ENCODE results near the gene NIPA2. TPM values are rescaled to one million over a fixed set of nuclear protein-coding genes. Genes with fewer than 3 reads are reported as not detected.

Gene NIPA2
- total and polyA plus RNA-seq, 2 of the 8 experiments (the other 6 are each of a cell fraction or from before 2014, with no cell fraction given), result 38.5 to 81.7 TPM

- WGBS, 2 experiments (ENCODE audit: extremely low coverage in 1 of 2, insufficient coverage in 1 of 2, insufficient read length in 1 of 2, insufficient replicate concordance in 2 of 2, low coverage in 1 of 2, low lambda C conversion rate in 2 of 2, missing lambda C conversion rate in 1 of 2), result 95% methylated on average over 6 of the region's 6 CpGs; no CpG with 5 or more reads in 1 of the 2 experiments
- no peak overlapping the region for H3K18ac ChIP-seq (ENCODE audit: extremely low read depth, low read length)
- no peak overlapping the region for H2AK5ac ChIP-seq (ENCODE audit: low read depth, low read length)
- H4K5ac ChIP-seq (ENCODE audit: insufficient read length, low read depth, low read length), result no peak overlapping the region
- H3K27me3 ChIP-seq (replicated peaks in 1 of 4; ENCODE audit: control insufficient read depth in 3 of 4, extremely low read depth in 1 of 4, insufficient read depth in 3 of 4, low read length in 3 of 4), result no peaks in the 10 kb centered on the region
- H3K4me1 ChIP-seq (replicated peaks in 1 of 4; ENCODE audit: control insufficient read depth in 3 of 4, insufficient read depth in 4 of 4, low read length in 3 of 4), result peaks cover 0 to 3% (median 0%) of the 10 kb centered on the region in 4 experiments; a peak in 1 of 7 replicates
- no peak overlapping the region for H2AFZ ChIP-seq (ENCODE audit: low read length)
- H3K56ac ChIP-seq (replicated peaks; ENCODE audit: insufficient read length, low read depth, low read length), result no peak overlapping the region
- H3K9me3 ChIP-seq (ENCODE audit: insufficient read depth in 2 of 2, low read depth in 1 of 2, low read length in 1 of 2), result no peaks in the 10 kb centered on the region
- H3K23me2 ChIP-seq (ENCODE audit: low read depth, low read length), result no peaks in the 10 kb centered on the region
- H4K8ac ChIP-seq (ENCODE audit: extremely low read depth, insufficient read depth, low read length), result no peak overlapping the region
- H2BK15ac ChIP-seq (ENCODE audit: low read length), result no peak overlapping the region
- no peak overlapping the region for H2BK5ac ChIP-seq (ENCODE audit: low read depth, low read length)
- H3K9ac ChIP-seq (replicated peaks in 1 of 4; ENCODE audit: extremely low read depth in 1 of 4, low read depth in 3 of 4, low read length in 3 of 4), result no peak overlapping the region
- no peak overlapping the region for H2BK120ac ChIP-seq (replicated peaks; ENCODE audit: low read depth, low read length)
- H3K4me2 ChIP-seq (ENCODE audit: insufficient read depth in 1 of 2, low read depth in 2 of 2, low read length in 2 of 2), result no peak overlapping the region
- no peak overlapping the region for H3K14ac ChIP-seq (ENCODE audit: insufficient read length)
- CTCF ChIA-PET (ENCODE audit: partially characterized antibody), result interaction anchor here (1.0 to 2.4 kb wide), 4 partner anchors 11 to 88 kb away, joined by 3 to 9 read pairs (median 4); no protein-coding TSS in a partner anchor
- no peak for TF ChIP-seq GABPA (IDR thresholded peaks at IDR 0.05; ENCODE audit: borderline replicate concordance, insufficient read depth, low read length)
- no peak for TF ChIP-seq SIX5 (IDR thresholded peaks at IDR 0.05; ENCODE audit: low read depth, low read length)
- no peak for TF ChIP-seq ASH2L (IDR thresholded peaks at IDR 0.05; ENCODE audit: low read length)
- TF ChIP-seq PHF8 (conservative IDR thresholded peaks at IDR 0.05; ENCODE audit: low read depth, low read length), result no peak
- TF ChIP-seq TAF1 (IDR thresholded peaks at IDR 0.05; ENCODE audit: low read depth, low read length), result no peak
- no peak for TF ChIP-seq POU5F1 (IDR thresholded peaks at IDR 0.05; ENCODE audit: low read depth, low read length)
- no peak overlapping the region for H2BK20ac ChIP-seq (ENCODE audit: low read length)
- no peak overlapping the region for H4K91ac ChIP-seq (replicated peaks; ENCODE audit: insufficient read length, low read length)
- POLR2A ChIA-PET (ENCODE audit: partially characterized antibody), result interaction anchor here (0.6 to 1.3 kb wide), 3 partner anchors 9 to 94 kb away, joined by 3 read pairs; no protein-coding TSS in a partner anchor
- no peaks in the 10 kb centered on the region for H3K79me2 ChIP-seq (ENCODE audit: control insufficient read depth in 1 of 2, insufficient read depth in 2 of 2, low read length in 2 of 2)
- FAIRE-seq (no peak), DNase-seq (ENCODE audit: low read depth in 1 of 2, low spot score in 2 of 2) (no peak)
- no peak overlapping the region for H3K27ac ChIP-seq (ENCODE audit: low read depth, low read length)
- H3K4ac ChIP-seq (replicated peaks; ENCODE audit: insufficient read length, low read depth, low read length), result no peak overlapping the region
- no peak overlapping the region for H3K4me3 ChIP-seq (ENCODE audit: extremely low read depth in 1 of 4, insufficient read depth in 2 of 4, low read depth in 3 of 4, low read length in 4 of 4)
- H3K23ac ChIP-seq (ENCODE audit: insufficient read length), result no peak overlapping the region
- H2BK12ac ChIP-seq (ENCODE audit: low read depth, low read length), result no peak overlapping the region
- H3K79me1 ChIP-seq (ENCODE audit: low read depth, low read length), result no peaks in the 10 kb centered on the region; the same call in 1 of the 2 replicates
- H3K36me3 ChIP-seq (ENCODE audit: control insufficient read depth in 2 of 4, insufficient read depth in 4 of 4, low read length in 3 of 4), result peaks cover 2 to 5% (median 3%) of the 10 kb centered on the region in 4 experiments; a peak in 3 of 8 replicates
- no peaks in the 10 kb centered on the region for H4K20me1 ChIP-seq (replicated peaks in 1 of 2; ENCODE audit: control insufficient read depth in 1 of 2, insufficient read depth in 2 of 2, low read length in 2 of 2)
Measured at GRCh38 chr15:22885120-22885519, 46.7 kb downstream of the NIPA2 start.

Data from H1 (cell line).